Measurements from ENCODE around the gene LCP1. TPM values are rescaled to one million over a fixed set of nuclear protein-coding genes. Genes with fewer than 3 reads are reported as not detected.
"Not testable (repeated sequence)": the region's sequence is repeated elsewhere in the genome, so short reads cannot be mapped to it uniquely, and the experiment has no call there.

Gene LCP1
- total RNA-seq: under 0.01 TPM in 1 of 2 replicates, not detected in the other

GRCh38 chr13:46181840-46182490 lies at the start of gene LCP1:
TSS of gene LCP1 (minus strand) at chr13:46182177. CDS start at chr13:46159662, 22,515 bp downstream.
- DNase-seq (ENCODE audit: low read depth in 2 of 2): no peak

DNA sequence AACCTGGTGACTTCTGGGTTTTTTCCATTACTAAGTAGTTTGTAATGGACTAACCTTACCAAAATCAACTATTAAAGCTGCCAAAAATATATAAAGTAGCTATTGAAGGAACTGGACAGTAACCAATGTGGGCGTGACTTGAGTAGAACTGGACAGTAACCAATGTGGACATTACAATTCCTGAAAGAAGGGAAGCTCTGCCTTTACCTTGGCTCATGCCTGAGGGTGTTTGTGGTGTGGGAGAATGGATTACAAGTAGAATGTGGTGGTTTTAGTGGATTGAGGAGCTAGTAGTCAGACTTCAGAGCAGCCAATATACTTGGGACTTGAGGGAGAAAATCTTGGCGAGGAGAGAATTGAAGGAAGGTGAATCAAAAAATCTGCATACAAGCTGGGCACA lies 47.3 kb upstream of the LCP1 start:
- no peak for DNase-seq (ENCODE audit: low read depth in 2 of 2)

- not testable (repeated sequence) for DNase-seq (ENCODE audit: low read depth in 2 of 2)
These were observed 38.3 kb upstream of the LCP1 start for GRCh38 chr13:46220234-46220633.

GRCh38 chr13:46214741-46215140 lies 32.8 kb upstream of the LCP1 start:
- DNase-seq (ENCODE audit: low read depth in 2 of 2): not testable (repeated sequence)

GRCh38 chr13:46213242-46213641 lies 31.3 kb upstream of the LCP1 start:
- DNase-seq (ENCODE audit: low read depth in 2 of 2): no peak

DNA sequence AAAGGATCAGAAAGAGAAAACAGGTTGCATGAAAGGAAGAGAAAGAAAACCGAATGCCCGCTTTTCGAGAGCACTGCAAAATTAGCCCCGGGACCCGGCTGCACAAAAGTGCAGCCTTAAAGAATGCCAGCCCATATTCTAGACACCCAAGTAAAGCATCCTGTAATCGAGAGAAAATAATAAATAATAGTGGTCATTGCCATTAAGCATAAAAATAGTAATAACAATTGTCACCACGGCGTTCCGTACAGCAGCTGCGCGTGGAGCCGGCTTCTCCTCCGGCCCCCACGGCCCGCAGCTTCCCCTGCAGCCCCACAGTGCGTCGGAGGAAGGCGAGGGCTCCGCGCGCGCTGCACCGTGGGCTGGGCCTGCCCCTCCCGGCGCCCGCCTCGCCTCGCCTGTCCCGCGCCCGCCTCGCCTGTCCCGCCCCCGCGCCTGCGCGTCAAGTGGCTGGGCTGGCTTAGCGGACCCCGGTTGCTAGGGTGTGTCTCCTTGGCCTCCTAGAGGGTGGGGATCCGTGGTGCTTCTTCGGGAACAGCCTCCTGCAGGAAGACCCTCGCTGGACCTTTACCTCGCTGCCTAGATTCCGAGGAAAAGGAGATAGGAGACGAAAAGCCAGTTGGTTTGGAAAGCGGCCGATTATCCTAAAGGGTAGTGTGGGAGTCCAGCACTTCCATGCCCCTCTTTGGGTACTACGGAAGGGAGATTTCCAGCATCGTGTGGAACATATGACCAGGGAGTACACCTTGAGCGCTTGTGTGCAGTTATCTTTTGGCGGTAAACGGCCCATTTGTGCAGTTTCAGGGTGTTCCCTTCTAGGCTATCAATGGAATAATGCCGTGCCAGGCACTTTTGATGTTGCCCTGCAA lies 29.7 kb upstream of the LCP1 start, which contains the start of gene LRRC63:
Gene LRRC63, plus strand, starts transcription at position 446 of the 869 bp plus-strand sequence. CDS start 1,107 bp downstream, outside the sequence.
- peak; percentile 47 to 53 for DNase-seq (ENCODE audit: low read depth in 2 of 2)

- DNase-seq (ENCODE audit: low read depth in 2 of 2): peak in 1 of 2 donors; percentile 41
These were observed 29.1 kb upstream of the LCP1 start for GRCh38 chr13:46211116-46211482.

DNA sequence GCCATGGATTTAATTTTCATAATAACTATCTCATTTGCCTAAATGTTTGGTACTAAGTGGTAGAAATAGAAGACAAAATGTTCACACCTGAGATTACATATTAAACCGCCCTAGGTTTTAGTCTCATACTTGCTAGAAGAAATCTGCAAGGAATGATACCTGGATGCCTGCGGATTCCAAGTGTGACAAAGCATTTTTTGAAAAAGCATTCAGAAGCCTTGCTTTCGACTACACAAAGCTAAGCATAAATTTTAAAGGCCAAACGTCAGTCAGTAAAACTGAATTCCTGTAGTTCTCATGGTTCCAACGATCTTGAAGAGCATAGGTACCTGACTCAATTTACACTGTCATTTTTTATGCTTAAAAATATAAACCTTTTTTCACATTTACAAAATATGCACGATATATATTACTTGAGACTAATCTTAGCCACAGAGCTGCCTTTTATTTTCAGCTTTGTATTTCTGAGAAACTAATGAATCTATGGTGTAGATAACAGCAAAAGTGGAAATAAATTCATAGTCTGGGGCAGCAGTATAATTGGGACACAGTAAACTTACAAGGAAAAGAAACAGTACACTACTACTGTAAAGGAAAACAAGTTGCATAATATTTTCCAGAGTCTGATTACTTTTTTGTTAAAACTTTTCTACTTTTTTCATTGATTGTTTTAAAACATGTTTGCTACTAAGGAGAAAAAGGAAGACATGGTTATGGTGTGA lies 28.5 kb upstream of the LCP1 start:
- no peak for DNase-seq (ENCODE audit: low read depth in 2 of 2)

GRCh38 chr13:46207828-46208227 lies 25.9 kb upstream of the LCP1 start:
- DNase-seq (ENCODE audit: low read depth in 2 of 2): no peak

DNA sequence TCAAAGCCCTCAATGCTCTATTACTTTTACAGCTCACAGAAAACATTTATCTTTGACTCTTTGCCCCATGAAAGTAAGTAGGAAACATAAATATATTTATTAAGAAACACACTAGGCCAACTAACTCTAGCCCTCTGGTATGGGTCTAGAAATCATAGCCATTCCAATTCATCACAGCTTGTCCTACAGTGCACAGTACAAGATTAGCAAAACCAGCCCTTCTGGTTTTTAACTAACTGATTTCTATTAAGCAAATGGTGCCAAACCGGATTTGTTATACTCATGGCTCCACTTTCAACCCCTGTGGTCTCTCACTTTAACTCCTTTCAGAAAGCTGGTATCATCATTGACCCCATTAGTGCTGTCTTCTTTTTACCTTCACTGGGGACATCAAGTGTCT lies 24.2 kb upstream of the LCP1 start:
- DNase-seq (ENCODE audit: low read depth in 2 of 2): no peak

GRCh38 chr13:46202966-46203365 lies 21.0 kb upstream of the LCP1 start:
- DNase-seq (ENCODE audit: low read depth in 2 of 2): no peak

DNA sequence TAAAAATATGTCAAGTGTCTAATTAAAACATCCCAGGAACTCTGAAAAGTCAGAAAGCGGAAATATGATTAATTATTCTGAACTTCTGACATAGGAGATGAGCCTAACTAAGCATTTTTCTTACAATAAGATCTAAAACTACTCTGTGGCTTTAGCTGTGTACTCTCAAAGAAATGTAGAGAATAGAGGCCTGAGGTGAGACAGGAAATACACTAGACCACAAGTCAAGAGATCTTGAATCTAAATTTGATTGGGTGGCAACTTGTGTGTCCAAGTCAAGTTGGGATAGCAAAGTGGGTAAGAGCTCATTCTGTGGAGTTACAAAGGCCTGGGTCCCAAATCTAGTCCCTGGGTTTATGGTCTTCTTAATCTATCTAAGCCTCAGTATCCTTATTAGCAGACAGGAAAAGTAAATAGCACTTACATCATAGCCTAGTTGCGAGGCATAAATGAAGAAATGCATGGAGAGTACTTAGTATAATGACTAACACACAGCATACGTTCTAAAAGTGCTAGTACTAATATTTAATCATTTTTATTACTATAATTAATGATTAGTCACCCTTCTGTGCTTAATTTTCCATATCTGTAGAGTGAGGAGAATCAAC lies 20.3 kb upstream of the LCP1 start:
- no peak for DNase-seq (ENCODE audit: low read depth in 2 of 2)

DNA sequence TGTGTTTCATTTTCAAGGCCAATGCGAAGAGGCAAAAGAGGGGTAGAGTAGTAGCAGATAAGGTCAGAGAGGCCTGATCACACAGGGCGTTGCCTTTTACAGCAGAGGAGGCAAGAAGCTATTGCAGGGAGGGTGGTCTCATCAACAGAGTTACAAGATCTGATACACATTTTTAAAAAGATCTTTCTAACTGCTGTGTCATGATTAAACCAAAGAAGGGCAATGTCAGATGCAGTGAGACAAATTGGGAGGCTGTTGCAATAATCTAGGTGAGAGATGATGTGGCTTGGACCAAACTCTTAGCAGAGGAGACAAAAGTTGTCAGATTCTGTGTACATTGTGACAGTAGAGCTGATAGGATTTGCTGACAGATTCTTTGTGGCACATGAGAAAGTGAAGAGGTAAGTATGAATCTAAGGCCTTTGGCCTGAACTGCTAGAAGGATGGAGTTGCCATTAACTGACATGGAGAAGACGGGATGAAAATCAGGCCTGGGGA lies 16.8 kb upstream of the LCP1 start:
- no peak for DNase-seq (ENCODE audit: low read depth in 2 of 2)

GRCh38 chr13:46197299-46198048 lies 15.5 kb upstream of the LCP1 start:
- DNase-seq (ENCODE audit: low read depth in 2 of 2): no peak

- DNase-seq (ENCODE audit: low read depth in 2 of 2): no peak
These were observed 13.0 kb upstream of the LCP1 start for GRCh38 chr13:46195016-46195415.

- no peak for DNase-seq (ENCODE audit: low read depth in 2 of 2)
These were observed 10.4 kb upstream of the LCP1 start for GRCh38 chr13:46192412-46192811.

DNA sequence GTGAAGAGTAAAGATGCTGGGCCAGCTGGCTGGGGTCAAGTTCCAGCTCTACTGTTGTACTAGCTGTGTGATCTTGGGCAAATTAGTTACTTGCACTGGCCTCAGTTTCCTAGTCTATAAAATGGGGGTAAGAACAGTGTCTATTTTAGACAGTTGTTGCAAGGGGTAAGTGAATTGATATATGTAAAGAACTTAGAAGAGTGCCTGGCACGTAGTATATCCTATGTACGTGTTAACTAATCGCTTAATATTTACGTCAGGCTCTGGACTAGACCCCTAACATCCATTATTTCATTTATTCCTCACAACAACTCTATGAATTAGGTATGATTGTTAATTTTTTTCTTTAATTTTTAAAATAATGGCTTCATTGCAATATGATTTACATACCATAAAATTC lies 3.7 kb upstream of the LCP1 start:
- no peak for DNase-seq (ENCODE audit: low read depth in 2 of 2)

- peak; percentile 24 to 26 for DNase-seq (ENCODE audit: low read depth in 2 of 2)
These were observed 2.3 kb upstream of the LCP1 start for GRCh38 chr13:46184277-46184699.

GRCh38 chr13:46183018-46183946 lies 1.3 kb upstream of the LCP1 start:
- no peak for DNase-seq (ENCODE audit: low read depth in 2 of 2)

GRCh38 chr13:46182491-46182877 lies 507 bp upstream of the LCP1 start:
- no peak for DNase-seq (ENCODE audit: low read depth in 2 of 2)
